ENCODE measurements around the gene ISY1.

The ISY1 gene

DNA sequence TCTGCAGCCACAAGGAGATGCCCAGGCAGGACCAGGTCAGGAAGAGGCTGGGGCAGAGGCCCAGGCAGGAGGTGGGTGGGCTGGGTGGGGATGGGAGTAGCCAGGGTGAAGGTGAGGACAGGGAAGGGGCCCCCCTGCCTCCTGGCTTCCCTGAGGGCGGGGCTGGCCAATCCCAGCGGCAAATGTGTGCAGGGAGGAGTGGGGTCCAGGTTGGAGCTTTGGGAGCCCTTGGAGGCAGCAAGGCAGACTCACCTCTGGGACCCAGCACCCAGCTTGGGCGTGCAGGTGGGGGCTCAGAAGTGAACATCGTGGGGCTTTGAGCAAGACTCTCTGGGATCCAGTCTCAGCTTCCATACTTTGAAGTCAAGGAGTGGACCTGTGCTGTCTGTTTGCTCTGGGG lies 75.0 kb downstream of the ISY1 start:
- DNase-seq = no peak

GRCh38 chr3:129085165-129085715 lies 75.6 kb downstream of the ISY1 start:
- no peak for DNase-seq

DNA sequence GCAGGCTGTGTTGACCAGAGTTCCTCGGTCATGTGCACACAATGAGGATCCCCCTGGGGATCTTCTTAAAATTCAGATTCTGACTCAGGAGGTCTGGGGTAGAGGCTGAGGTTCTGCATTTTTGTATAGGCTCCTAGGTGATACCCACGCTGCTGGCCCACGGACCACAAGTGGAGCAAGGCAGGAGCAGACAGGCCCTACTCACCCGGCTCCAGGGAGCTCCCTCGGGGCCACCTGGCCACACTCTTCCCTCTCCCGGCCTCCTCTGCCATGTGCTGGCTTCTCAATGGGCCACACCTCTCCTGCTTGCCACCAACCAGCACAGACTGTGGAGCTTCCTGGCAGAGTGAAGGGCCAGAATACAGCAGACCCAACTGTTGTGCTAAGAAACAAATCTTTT lies 76.4 kb downstream of the ISY1 start:
- no peak for DNase-seq

GRCh38 chr3:129082026-129082425 lies 78.8 kb downstream of the ISY1 start:
- DNase-seq = no peak

DNA sequence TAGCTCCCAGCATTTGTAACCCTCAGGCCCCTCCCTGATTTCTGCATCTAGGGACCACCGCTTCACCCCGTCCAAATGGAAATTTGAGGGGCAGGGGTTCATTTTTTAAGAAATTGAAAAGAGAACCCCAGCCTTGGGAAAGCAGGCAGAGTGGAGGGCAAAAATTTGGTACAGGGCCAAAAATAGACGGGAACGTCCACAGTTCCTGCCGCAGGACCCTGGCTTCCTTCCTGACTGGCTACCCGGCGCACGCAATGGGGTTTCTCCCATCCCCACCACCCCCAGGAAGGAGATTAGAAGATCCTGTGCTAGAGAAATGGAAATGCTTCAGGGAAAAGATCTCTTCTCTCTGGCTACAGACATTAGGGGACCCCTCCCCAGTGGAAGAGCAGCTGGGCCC lies 79.4 kb downstream of the ISY1 start:
- no peak for DNase-seq

DNA sequence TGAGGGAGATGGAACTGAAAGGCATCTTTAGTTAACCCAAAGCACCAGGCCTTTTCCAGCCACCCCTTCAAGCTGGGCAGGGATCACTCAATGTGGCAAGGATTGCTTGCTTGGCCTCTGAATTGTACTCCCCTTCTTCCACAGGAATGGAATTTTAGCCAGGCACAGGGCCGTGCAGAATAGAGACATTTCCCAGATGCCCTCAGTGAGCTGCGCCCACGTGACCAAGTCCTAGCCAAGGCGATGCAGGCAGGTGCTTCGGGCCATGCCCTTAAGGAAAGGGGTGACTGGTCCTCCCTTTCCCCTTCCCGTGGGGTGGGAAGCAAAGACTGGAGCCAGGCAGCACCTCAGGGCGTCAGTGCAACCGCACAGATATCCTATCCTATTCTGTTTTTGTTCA lies 82.4 kb downstream of the ISY1 start:
- no peak for DNase-seq
